Erythroblast (primary cell): ENCODE data around the gene MRPS24.

Source experiments
- GATA1 ChIP-seq: IDR thresholded peaks from 2 replicates; pipeline ENCODE4 v1.6.1; 2011; ENCODE audit warnings: low read depth, mild to moderate bottlenecking, control low read depth, low read length, moderate library complexity
- POLR2A ChIP-seq: IDR thresholded peaks from 2 replicates; pipeline ENCODE4 v1.6.1; 2011; ENCODE audit warnings: mild to moderate bottlenecking, low read length

DNA sequence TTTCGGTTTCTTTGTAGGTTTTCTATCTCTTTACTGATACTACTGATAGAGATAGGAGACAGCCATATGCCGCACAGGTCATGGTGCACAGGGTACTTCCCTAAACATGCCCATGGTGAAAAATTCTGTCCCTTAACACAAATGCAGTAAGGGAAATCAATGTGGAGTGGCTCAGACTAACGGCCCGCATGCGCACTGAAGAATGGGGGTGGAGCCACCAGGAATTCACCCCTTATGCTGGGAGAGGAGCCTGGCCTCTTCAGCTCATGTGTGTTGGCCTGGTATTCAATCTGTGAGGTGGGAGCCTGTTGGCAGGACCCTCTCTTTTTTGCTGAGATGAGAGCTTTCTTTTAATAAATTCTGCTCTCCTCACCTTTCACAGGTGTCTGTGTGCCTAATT is 45.5 kb upstream of the MRPS24 start:
- TF ChIP-seq POLR2A (no peak), GATA1 (no peak)
